ENCODE measurements around the gene TFDP1.

Gene TFDP1

DNA sequence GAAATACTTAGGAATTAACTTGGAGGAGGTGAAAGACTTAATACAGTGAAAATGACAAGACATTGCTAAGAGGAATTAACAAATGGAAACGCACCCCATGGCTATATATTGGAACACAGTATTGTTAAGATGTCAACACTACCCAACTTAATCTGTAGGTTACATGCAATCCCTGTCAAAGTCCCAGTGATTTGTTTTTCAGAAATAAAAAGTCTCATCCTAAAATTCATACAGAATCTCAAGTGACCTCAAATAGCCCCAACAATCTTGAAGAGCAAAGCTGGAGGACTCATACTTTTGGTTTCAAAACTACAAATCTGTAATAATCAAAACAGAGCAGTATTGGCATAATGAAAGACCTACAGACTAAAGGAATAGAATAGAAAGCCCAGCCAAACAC, 60.2 kb downstream of the TFDP1 start:
- no peak overlapping the region for H3K4me2 ChIP-seq (ENCODE audit: insufficient read depth, low read length, poor library complexity, severe bottlenecking)
- no peak overlapping the region for H2AFZ ChIP-seq (ENCODE audit: low read length)
- no peak overlapping the region for H3K14ac ChIP-seq (ENCODE audit: low read length)
- no peak overlapping the region for H2AK5ac ChIP-seq (ENCODE audit: low read depth, low read length)
- no peak overlapping the region for H2BK15ac ChIP-seq (ENCODE audit: low read length)
- H2BK120ac ChIP-seq (ENCODE audit: low read depth, low read length) = no peak overlapping the region
- no peaks in the 10 kb centered on the region for H3K27me3 ChIP-seq (ENCODE audit: control insufficient read depth in 3 of 3, insufficient read depth in 3 of 3, low read depth in 1 of 3, low read length in 3 of 3)
- H3K23ac ChIP-seq (ENCODE audit: low read depth, low read length, poor library complexity) = no peak overlapping the region
- H3K27ac ChIP-seq (replicated peaks; ENCODE audit: low read length) = no peak overlapping the region
- peaks cover 22 to 44% of the 10 kb centered on the region in 2 donors for H3K9me3 ChIP-seq (replicated peaks in 1 of 2; ENCODE audit: control insufficient read depth in 2 of 2, insufficient read depth in 1 of 2, low read depth in 1 of 2, low read length in 2 of 2)
- DNase-seq (ENCODE audit: low spot score) = no peak
- H3K4me3 ChIP-seq (ENCODE audit: low read length in 2 of 2) = no peak overlapping the region
- no peak overlapping the region for H2BK12ac ChIP-seq (ENCODE audit: low read length)
- no peaks in the 10 kb centered on the region for H3K4me1 ChIP-seq (ENCODE audit: control insufficient read depth in 2 of 2, insufficient read depth in 1 of 2, low read depth in 1 of 2, low read length in 2 of 2)
- H3K18ac ChIP-seq (ENCODE audit: low read length) = no peak overlapping the region
- H3K79me1 ChIP-seq (ENCODE audit: low read depth, low read length) = peaks cover 2% of the 10 kb centered on the region
- H2BK5ac ChIP-seq (ENCODE audit: low read length) = no peak overlapping the region
- no CpG with 5 or more reads among the region's 1 CpG for WGBS, 2 donors (ENCODE audit: extremely low coverage in 2 of 2, insufficient read length in 2 of 2, insufficient replicate concordance in 1 of 2)
- H3K9ac ChIP-seq (ENCODE audit: low read depth, low read length, poor library complexity) = no peak overlapping the region
- H4K8ac ChIP-seq (ENCODE audit: low read depth, low read length) = no peak overlapping the region
- no peak overlapping the region for H3K4ac ChIP-seq (ENCODE audit: low read length)
- peaks cover 14 to 31% of the 10 kb centered on the region in 2 donors for H3K36me3 ChIP-seq (replicated peaks in 1 of 2; ENCODE audit: control insufficient read depth in 2 of 2, insufficient read depth in 2 of 2, low read length in 2 of 2)
- H4K91ac ChIP-seq (ENCODE audit: low read depth, low read length, poor library complexity) = no peak overlapping the region

DNA sequence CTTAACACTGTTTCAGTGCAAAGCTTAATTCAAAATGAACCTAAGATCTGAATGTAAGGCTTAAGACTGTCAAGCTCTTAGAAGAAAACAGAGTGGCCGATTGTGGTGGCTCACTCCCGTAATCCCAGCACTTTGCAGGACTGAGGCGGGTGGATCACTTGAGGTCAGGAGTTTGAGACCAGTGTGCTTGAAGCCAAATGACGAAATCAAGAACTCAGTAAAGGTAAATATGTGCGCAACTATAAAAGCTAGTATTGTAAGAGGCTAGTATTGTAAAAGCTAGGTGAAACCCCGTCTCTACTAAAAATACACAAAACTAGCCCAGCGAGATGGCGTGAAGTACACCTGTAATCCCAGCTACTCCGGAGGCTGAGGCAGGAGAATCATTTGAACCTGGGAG, 60.8 kb downstream of the TFDP1 start:
- Histone ChIP-seq H3K27me3 (ENCODE audit: control insufficient read depth in 3 of 3, insufficient read depth in 3 of 3, low read depth in 1 of 3, low read length in 3 of 3) (no peaks in the 10 kb centered on the region), H4K8ac (ENCODE audit: low read depth, low read length) (no peak overlapping the region), H3K9ac (ENCODE audit: low read depth, low read length, poor library complexity) (no peak overlapping the region), H3K4me2 (ENCODE audit: insufficient read depth, low read length, poor library complexity, severe bottlenecking) (no peak overlapping the region), H3K36me3 (replicated peaks in 1 of 2; ENCODE audit: control insufficient read depth in 2 of 2, insufficient read depth in 2 of 2, low read length in 2 of 2) (peaks cover 9 to 25% of the 10 kb centered on the region in 2 donors), H3K18ac (ENCODE audit: low read length) (no peak overlapping the region), H2AFZ (ENCODE audit: low read length) (no peak overlapping the region), H3K14ac (ENCODE audit: low read length) (no peak overlapping the region), H3K23ac (ENCODE audit: low read depth, low read length, poor library complexity) (no peak overlapping the region), H3K27ac (replicated peaks; ENCODE audit: low read length) (no peak overlapping the region), H2BK5ac (ENCODE audit: low read length) (no peak overlapping the region), H3K9me3 (replicated peaks in 1 of 2; ENCODE audit: control insufficient read depth in 2 of 2, insufficient read depth in 1 of 2, low read depth in 1 of 2, low read length in 2 of 2) (peaks cover 19 to 39% of the 10 kb centered on the region in 2 donors), H2BK120ac (ENCODE audit: low read depth, low read length) (no peak overlapping the region), H2AK5ac (ENCODE audit: low read depth, low read length) (no peak overlapping the region), H3K79me1 (ENCODE audit: low read depth, low read length) (no peaks in the 10 kb centered on the region), H2BK15ac (ENCODE audit: low read length) (no peak overlapping the region), H3K4me1 (ENCODE audit: control insufficient read depth in 2 of 2, insufficient read depth in 1 of 2, low read depth in 1 of 2, low read length in 2 of 2) (no peaks in the 10 kb centered on the region), H2BK12ac (ENCODE audit: low read length) (no peak overlapping the region), H3K4ac (ENCODE audit: low read length) (no peak overlapping the region), H4K91ac (ENCODE audit: low read depth, low read length, poor library complexity) (no peak overlapping the region), H3K4me3 (ENCODE audit: low read length in 2 of 2) (no peak overlapping the region)
- no peak for DNase-seq (ENCODE audit: low spot score)
- no CpG with 5 or more reads among the region's 9 CpGs for WGBS, 2 donors (ENCODE audit: extremely low coverage in 2 of 2, insufficient read length in 2 of 2, insufficient replicate concordance in 1 of 2)

DNA sequence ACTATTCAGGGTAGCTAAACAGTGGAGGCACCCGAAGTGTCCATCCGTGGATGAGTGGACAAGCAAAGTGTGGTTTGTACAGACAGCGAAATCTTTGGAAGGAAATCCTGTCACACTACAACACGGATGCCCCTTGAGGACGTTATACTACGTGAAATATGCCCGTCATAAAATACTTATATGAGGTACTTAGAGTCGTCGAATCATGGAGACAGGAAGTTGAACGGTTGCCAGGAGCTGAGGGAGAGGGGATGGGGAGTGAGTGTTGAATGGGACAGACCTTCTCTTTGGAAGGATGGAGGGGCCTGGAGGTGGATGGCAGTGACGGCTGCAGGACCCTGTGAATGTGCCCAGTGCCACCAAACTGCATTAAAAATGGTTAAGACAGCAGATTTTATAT, 61.8 kb downstream of the TFDP1 start:
- Histone ChIP-seq H3K23ac (ENCODE audit: low read depth, low read length, poor library complexity) (no peak overlapping the region), H3K4me3 (ENCODE audit: low read length in 2 of 2) (no peak overlapping the region), H2BK5ac (ENCODE audit: low read length) (no peak overlapping the region), H3K14ac (ENCODE audit: low read length) (no peak overlapping the region), H3K79me1 (ENCODE audit: low read depth, low read length) (no peaks in the 10 kb centered on the region), H3K18ac (ENCODE audit: low read length) (no peak overlapping the region), H3K4ac (ENCODE audit: low read length) (no peak overlapping the region), H3K4me1 (ENCODE audit: control insufficient read depth in 2 of 2, insufficient read depth in 1 of 2, low read depth in 1 of 2, low read length in 2 of 2) (no peaks in the 10 kb centered on the region), H2AFZ (ENCODE audit: low read length) (no peak overlapping the region), H3K27me3 (ENCODE audit: control insufficient read depth in 3 of 3, insufficient read depth in 3 of 3, low read depth in 1 of 3, low read length in 3 of 3) (no peaks in the 10 kb centered on the region), H2AK5ac (ENCODE audit: low read depth, low read length) (no peak overlapping the region), H4K91ac (ENCODE audit: low read depth, low read length, poor library complexity) (no peak overlapping the region), H3K27ac (replicated peaks; ENCODE audit: low read length) (no peak overlapping the region), H3K4me2 (ENCODE audit: insufficient read depth, low read length, poor library complexity, severe bottlenecking) (no peak overlapping the region), H3K36me3 (replicated peaks in 1 of 2; ENCODE audit: control insufficient read depth in 2 of 2, insufficient read depth in 2 of 2, low read length in 2 of 2) (peaks cover 3 to 17% of the 10 kb centered on the region in 2 donors), H2BK15ac (ENCODE audit: low read length) (no peak overlapping the region), H4K8ac (ENCODE audit: low read depth, low read length) (no peak overlapping the region), H2BK12ac (ENCODE audit: low read length) (no peak overlapping the region), H3K9me3 (replicated peaks in 1 of 2; ENCODE audit: control insufficient read depth in 2 of 2, insufficient read depth in 1 of 2, low read depth in 1 of 2, low read length in 2 of 2) (peaks cover 16 to 32% of the 10 kb centered on the region in 2 donors), H3K9ac (ENCODE audit: low read depth, low read length, poor library complexity) (no peak overlapping the region), H2BK120ac (ENCODE audit: low read depth, low read length) (no peak overlapping the region)
- no CpG with 5 or more reads among the region's 11 CpGs for WGBS, 2 donors (ENCODE audit: extremely low coverage in 2 of 2, insufficient read length in 2 of 2, insufficient replicate concordance in 1 of 2)
- no peak for DNase-seq (ENCODE audit: low spot score)

DNA sequence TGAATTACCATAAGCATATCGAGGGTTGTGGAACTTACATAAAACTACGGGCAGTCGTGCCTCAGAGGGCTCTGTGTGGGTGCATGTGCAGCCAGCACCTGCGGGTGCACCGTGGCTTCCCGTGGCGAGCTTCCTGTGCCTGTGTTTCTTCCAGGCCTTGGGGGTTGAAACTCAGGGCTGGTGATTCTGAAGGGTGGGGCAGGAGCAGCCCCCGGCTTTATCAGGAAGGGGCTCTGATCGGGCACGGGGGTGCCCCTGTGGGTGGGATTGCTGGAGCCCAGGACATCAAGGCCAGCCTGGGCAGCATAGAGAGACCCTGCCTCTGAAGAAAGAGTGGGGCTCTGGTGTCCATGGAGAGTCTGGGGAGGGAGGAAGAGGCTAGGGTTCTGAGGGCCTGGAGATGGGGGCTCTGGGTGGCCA, 62.4 kb downstream of the TFDP1 start:
- no peak overlapping the region for H3K14ac ChIP-seq (ENCODE audit: low read length)
- peaks cover 12 to 26% of the 10 kb centered on the region in 2 donors for H3K9me3 ChIP-seq (replicated peaks in 1 of 2; ENCODE audit: control insufficient read depth in 2 of 2, insufficient read depth in 1 of 2, low read depth in 1 of 2, low read length in 2 of 2)
- H2AFZ ChIP-seq (ENCODE audit: low read length) = no peak overlapping the region
- H3K4me1 ChIP-seq (ENCODE audit: control insufficient read depth in 2 of 2, insufficient read depth in 1 of 2, low read depth in 1 of 2, low read length in 2 of 2) = no peaks in the 10 kb centered on the region
- DNase-seq (ENCODE audit: low spot score) = no peak
- H4K8ac ChIP-seq (ENCODE audit: low read depth, low read length) = no peak overlapping the region
- H3K9ac ChIP-seq (ENCODE audit: low read depth, low read length, poor library complexity) = no peak overlapping the region
- no CpG with 5 or more reads among the region's 10 CpGs for WGBS, 2 donors (ENCODE audit: extremely low coverage in 2 of 2, insufficient read length in 2 of 2, insufficient replicate concordance in 1 of 2)
- H2BK120ac ChIP-seq (ENCODE audit: low read depth, low read length) = no peak overlapping the region
- no peak overlapping the region for H3K23ac ChIP-seq (ENCODE audit: low read depth, low read length, poor library complexity)
- H4K91ac ChIP-seq (ENCODE audit: low read depth, low read length, poor library complexity) = no peak overlapping the region
- H3K27ac ChIP-seq (replicated peaks; ENCODE audit: low read length) = no peak overlapping the region
- no peak overlapping the region for H3K4me2 ChIP-seq (ENCODE audit: insufficient read depth, low read length, poor library complexity, severe bottlenecking)
- H2AK5ac ChIP-seq (ENCODE audit: low read depth, low read length) = no peak overlapping the region
- H3K4ac ChIP-seq (ENCODE audit: low read length) = no peak overlapping the region
- no peaks in the 10 kb centered on the region for H3K79me1 ChIP-seq (ENCODE audit: low read depth, low read length)
- H2BK15ac ChIP-seq (ENCODE audit: low read length) = no peak overlapping the region
- H3K18ac ChIP-seq (ENCODE audit: low read length) = no peak overlapping the region
- no peak overlapping the region for H2BK12ac ChIP-seq (ENCODE audit: low read length)
- H3K36me3 ChIP-seq (replicated peaks in 1 of 2; ENCODE audit: control insufficient read depth in 2 of 2, insufficient read depth in 2 of 2, low read length in 2 of 2) = peaks cover 0 to 11% of the 10 kb centered on the region in 2 donors
- H3K4me3 ChIP-seq (ENCODE audit: low read length in 2 of 2) = no peak overlapping the region
- no peaks in the 10 kb centered on the region for H3K27me3 ChIP-seq (ENCODE audit: control insufficient read depth in 3 of 3, insufficient read depth in 3 of 3, low read depth in 1 of 3, low read length in 3 of 3)
- no peak overlapping the region for H2BK5ac ChIP-seq (ENCODE audit: low read length)

All from neuronal stem cell (in vitro differentiated cells).